Hepatocyte (in vitro differentiated cells): Measurements from ENCODE around the gene TTC34. TPM values are rescaled to one million over a fixed set of nuclear protein-coding genes. Genes with fewer than 3 reads are reported as not detected.

Experiments
- DNase-seq: peaks from one replicate; pipeline ENCODE4 v3.0.0-alpha.2; 2016; ENCODE audit warnings: low spot score
- H2AFZ ChIP-seq: fragments of 200-600 bp; sonication (generic); 2 replicates; pipeline ENCODE4 v1.6.0; 2016; ENCODE audit warnings: antibody characterized with exemption, mild to moderate bottlenecking
- H3K27ac ChIP-seq: fragments of 200-600 bp; sonication (generic); 2 replicates; pipeline ENCODE4 v1.5.1; 2016; ENCODE audit warnings: mild to moderate bottlenecking
- H3K27me3 ChIP-seq: fragments of 200-600 bp; sonication (generic); 2 replicates; pipeline ENCODE4 v1.6.1; 2016
- H3K36me3 ChIP-seq: fragments of 200-600 bp; sonication (generic); replicated peaks from 2 replicates; pipeline ENCODE4 v1.5.1; 2016; ENCODE audit warnings: low read depth; ENCODE audit not compliant: insufficient read depth
- H3K4me1 ChIP-seq: fragments of 200-600 bp; sonication (generic); 2 replicates; pipeline ENCODE4 v1.5.1; 2016; ENCODE audit warnings: mild to moderate bottlenecking, moderate library complexity; ENCODE audit not compliant: insufficient read depth
- H3K4me2 ChIP-seq: fragments of 200-600 bp; sonication (generic); 2 replicates; pipeline ENCODE4 v1.6.0; 2016
- H3K4me3 ChIP-seq: fragments of 200-600 bp; sonication (generic); 2 replicates; pipeline ENCODE4 v1.5.1; 2016; ENCODE audit warnings: mild to moderate bottlenecking
- H3K79me2 ChIP-seq: fragments of 200-600 bp; sonication (generic); 2 replicates; pipeline ENCODE4 v1.6.0; 2017; ENCODE audit warnings: mild to moderate bottlenecking
- H3K9me2 ChIP-seq: fragments of 200-600 bp; sonication (generic); replicated peaks from 2 replicates; pipeline ENCODE4 v1.6.0; 2017; ENCODE audit warnings: mild to moderate bottlenecking; ENCODE audit not compliant: insufficient read depth
- H3K9me3 ChIP-seq: fragments of 200-600 bp; sonication (generic); 2 replicates; pipeline ENCODE4 v1.5.1; 2016; ENCODE audit warnings: low read depth, mild to moderate bottlenecking
- H4K20me1 ChIP-seq: fragments of 200-600 bp; sonication (generic); 2 replicates; pipeline ENCODE4 v1.6.0; 2016; ENCODE audit warnings: mild to moderate bottlenecking; ENCODE audit not compliant: insufficient read depth, poor library complexity, severe bottlenecking
- CTCF ChIP-seq: fragments of 200-600 bp; sonication (generic); IDR thresholded peaks from 2 replicates; pipeline ENCODE4 v1.5.1; 2016; ENCODE audit warnings: antibody characterized with exemption, mild to moderate bottlenecking; ENCODE audit not compliant: poor library complexity
- EZH2 ChIP-seq: fragments of 200-600 bp; sonication (generic); IDR thresholded peaks from 2 replicates; pipeline ENCODE4 v1.6.1; 2016; ENCODE audit warnings: antibody characterized with exemption, mild to moderate bottlenecking, borderline replicate concordance
- EZH2phosphoT487 ChIP-seq: fragments of 200-600 bp; sonication (generic); IDR thresholded peaks from one replicate; pipeline ENCODE4 v1.6.1; 2018; ENCODE audit warnings: antibody characterized with exemption, mild to moderate bottlenecking, low read depth, moderate library complexity; ENCODE audit not compliant: unreplicated experiment, severe bottlenecking
- WGBS: methylation state at CpG from one replicate; pipeline ENCODE4 v1.1.6; 2016; ENCODE audit warnings: low lambda C conversion rate; ENCODE audit errors: missing lambda C conversion rate; 5-methylcytosine and 5-hydroxymethylcytosine counted together
- polyA plus RNA-seq: library from polyadenylated mRNA; unstranded; fragments of >200 nt; fragmentation: Nextera tagmentation; extraction: Ambion mirVana; gene quantifications from 2 replicates; pipeline ENCODE4 v1.2.1, GENCODE V29; 2016
- total RNA-seq: library from RNA; depleted of rRNA; stranded (reverse); fragments of >200 nt; gene quantifications from 2 replicates; pipeline ENCODE4 v1.2.3, GENCODE V29; 2014

TTC34 gene
- total and polyA plus RNA-seq, 2 experiments from 2014 or later, result 0.13 to 0.33 TPM

GRCh38 chr1:2594641-2595131 is 206.8 kb downstream of the TTC34 start:
- no peaks in the 10 kb centered on the region for H3K9me2 ChIP-seq
- no peak overlapping the region for H3K4me2 ChIP-seq
- H4K20me1 ChIP-seq, result no peaks in the 10 kb centered on the region
- no peak overlapping the region for H3K4me3 ChIP-seq
- no peaks in the 10 kb centered on the region for H3K79me2 ChIP-seq
- no peak overlapping the region for H3K27ac ChIP-seq
- H3K9me3 ChIP-seq, result no peaks in the 10 kb centered on the region
- no peak overlapping the region for H2AFZ ChIP-seq
- no peaks in the 10 kb centered on the region for H3K36me3 ChIP-seq
- H3K27me3 ChIP-seq, result no peaks in the 10 kb centered on the region
- TF ChIP-seq CTCF (no peak), EZH2phosphoT487 (no peak)
- H3K4me1 ChIP-seq, result no peaks in the 10 kb centered on the region
- WGBS, result 85% methylated on average over 12 of the region's 17 CpGs
- no peak for DNase-seq

- H3K9me2 ChIP-seq, result no peaks in the 10 kb centered on the region
- H2AFZ ChIP-seq, result no peak overlapping the region
- H3K4me2 ChIP-seq, result no peak overlapping the region
- H3K27me3 ChIP-seq, result no peaks in the 10 kb centered on the region
- 75% methylated on average over 20 of the region's 20 CpGs for WGBS
- no peaks in the 10 kb centered on the region for H4K20me1 ChIP-seq
- no peak overlapping the region for H3K4me3 ChIP-seq
- no peaks in the 10 kb centered on the region for H3K4me1 ChIP-seq
- H3K79me2 ChIP-seq, result no peaks in the 10 kb centered on the region
- TF ChIP-seq CTCF (no peak), EZH2phosphoT487 (no peak), EZH2 (no peak)
- H3K9me3 ChIP-seq, result no peaks in the 10 kb centered on the region
- DNase-seq, result no peak
- H3K27ac ChIP-seq, result no peak overlapping the region
- no peaks in the 10 kb centered on the region for H3K36me3 ChIP-seq
Observed at GRCh38 chr1:2594001-2594640, 207.4 kb downstream of the TTC34 start.

- H4K20me1 ChIP-seq, result no peaks in the 10 kb centered on the region
- no peak overlapping the region for H2AFZ ChIP-seq
- H3K36me3 ChIP-seq, result no peaks in the 10 kb centered on the region
- no peaks in the 10 kb centered on the region for H3K27me3 ChIP-seq
- H3K9me2 ChIP-seq, result no peaks in the 10 kb centered on the region
- H3K4me2 ChIP-seq, result no peak overlapping the region
- no peak overlapping the region for H3K27ac ChIP-seq
- no peak for DNase-seq
- H3K4me3 ChIP-seq, result no peak overlapping the region
- no peaks in the 10 kb centered on the region for H3K79me2 ChIP-seq
- no peaks in the 10 kb centered on the region for H3K4me1 ChIP-seq
- no peaks in the 10 kb centered on the region for H3K9me3 ChIP-seq
- TF ChIP-seq EZH2, result no peak
- TF ChIP-seq EZH2phosphoT487, result no peak
- no peak for TF ChIP-seq CTCF
- 80% methylated on average over 26 of the region's 26 CpGs for WGBS
Observed at GRCh38 chr1:2593251-2593878, 208.1 kb downstream of the TTC34 start.
